ENCODE measurements around the gene POU6F2. TPM values are rescaled to one million over a fixed set of nuclear protein-coding genes. Genes with fewer than 3 reads are reported as not detected.
A peak's percentile ranks its signal among the peaks of the same experiment; 100 is the strongest.

POU6F2 gene
- total RNA-seq, 1 donor from 2014 or later = 2.9 TPM

- intact Hi-C loops (cut with DNase I) = no loop called here
- ATAC-seq (no peak), DNase-seq (ENCODE audit: low spot score) (no peak)
These were observed 74.0 kb downstream of the POU6F2 start for GRCh38 chr7:39051707-39052106.

DNA sequence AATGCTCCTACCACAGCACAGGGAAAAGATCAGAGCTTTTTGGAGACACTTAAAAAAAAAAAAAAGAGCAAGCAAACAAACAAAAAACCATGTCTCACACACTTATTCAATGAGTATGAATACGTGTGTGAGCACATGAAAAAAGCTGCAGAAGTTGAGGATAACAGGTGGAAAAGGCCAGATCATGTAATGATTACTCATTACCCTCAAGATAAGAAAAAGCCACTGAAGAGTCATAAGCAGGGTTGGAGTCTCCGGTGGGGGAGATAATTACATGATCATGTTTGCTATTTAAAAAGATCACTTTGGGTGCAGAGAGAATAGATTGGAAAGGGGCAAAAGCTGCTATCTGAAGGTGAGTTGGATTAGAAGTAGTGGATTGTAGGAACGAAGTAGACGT is 77.0 kb downstream of the POU6F2 start:
- DNase-seq (ENCODE audit: low spot score) (no peak), ATAC-seq (no peak)
- intact Hi-C loops (cut with DNase I) = no loop called here

DNA sequence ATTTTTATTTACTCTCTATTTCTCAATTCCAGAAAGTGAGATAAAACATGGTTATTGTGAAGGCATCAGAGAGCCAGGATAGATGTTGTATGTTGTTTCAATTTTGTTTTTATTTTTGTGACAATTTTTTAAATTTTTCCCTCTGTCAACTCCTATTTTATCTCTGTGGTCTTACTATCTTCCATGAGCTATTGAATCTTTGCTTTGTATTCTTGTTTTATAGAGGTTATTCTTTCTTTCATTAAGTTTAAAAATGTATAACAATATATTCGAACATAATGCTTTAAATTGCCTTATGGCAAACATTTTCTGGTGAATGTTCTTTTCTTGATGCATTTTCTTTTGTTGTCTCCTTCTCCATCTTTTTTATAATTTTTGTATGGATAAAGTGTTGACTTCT is 78.4 kb downstream of the POU6F2 start:
- DNase-seq (ENCODE audit: low spot score) (no peak), ATAC-seq (no peak)
- intact Hi-C loops (cut with DNase I) = no loop called here

DNA sequence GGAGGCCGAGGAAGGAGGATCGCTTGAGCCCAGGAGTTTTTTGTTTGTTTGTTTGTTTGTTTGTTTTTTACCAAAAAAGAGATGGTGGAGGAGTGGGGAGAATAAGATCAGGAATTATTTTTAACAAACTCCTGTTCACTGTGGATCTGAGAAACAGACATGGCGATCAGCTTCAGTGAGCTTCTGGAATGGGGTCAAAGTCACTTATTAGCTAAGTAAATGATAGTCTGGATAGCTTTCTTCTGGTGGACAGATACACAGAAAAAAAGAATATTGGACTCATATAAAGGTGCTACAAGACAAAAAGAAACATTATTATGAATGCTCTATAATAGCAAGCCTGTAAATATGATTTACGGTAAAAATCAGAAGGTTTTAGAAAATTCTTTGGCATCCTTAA is 85.1 kb downstream of the POU6F2 start:
- intact Hi-C loops (cut with DNase I) = no loop called here
- DNase-seq (ENCODE audit: low spot score) (no peak), ATAC-seq (no peak)

DNA sequence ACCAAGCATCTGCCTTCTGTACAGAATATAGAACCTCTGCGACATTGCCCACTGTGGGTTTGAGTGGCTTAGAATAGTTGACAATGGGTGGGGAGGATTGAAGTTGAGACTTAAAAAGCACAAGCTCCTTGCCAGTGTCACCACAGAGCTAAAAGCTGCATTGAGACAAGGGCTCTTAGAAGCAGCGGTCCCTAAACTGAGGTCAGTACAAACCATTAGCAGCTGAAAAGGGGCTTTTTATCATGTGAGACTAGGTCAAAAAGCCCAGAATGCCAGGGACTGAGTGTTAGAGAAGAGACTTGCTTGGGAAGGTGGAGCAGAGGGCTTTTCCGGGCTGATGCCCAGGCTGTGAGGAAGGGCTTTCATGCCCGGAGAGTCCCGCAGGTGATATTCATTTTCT is 91.3 kb downstream of the POU6F2 start:
- DNase-seq (ENCODE audit: low spot score) = no peak
- intact Hi-C loops (cut with DNase I) = no loop called here
- no peak for ATAC-seq

DNA sequence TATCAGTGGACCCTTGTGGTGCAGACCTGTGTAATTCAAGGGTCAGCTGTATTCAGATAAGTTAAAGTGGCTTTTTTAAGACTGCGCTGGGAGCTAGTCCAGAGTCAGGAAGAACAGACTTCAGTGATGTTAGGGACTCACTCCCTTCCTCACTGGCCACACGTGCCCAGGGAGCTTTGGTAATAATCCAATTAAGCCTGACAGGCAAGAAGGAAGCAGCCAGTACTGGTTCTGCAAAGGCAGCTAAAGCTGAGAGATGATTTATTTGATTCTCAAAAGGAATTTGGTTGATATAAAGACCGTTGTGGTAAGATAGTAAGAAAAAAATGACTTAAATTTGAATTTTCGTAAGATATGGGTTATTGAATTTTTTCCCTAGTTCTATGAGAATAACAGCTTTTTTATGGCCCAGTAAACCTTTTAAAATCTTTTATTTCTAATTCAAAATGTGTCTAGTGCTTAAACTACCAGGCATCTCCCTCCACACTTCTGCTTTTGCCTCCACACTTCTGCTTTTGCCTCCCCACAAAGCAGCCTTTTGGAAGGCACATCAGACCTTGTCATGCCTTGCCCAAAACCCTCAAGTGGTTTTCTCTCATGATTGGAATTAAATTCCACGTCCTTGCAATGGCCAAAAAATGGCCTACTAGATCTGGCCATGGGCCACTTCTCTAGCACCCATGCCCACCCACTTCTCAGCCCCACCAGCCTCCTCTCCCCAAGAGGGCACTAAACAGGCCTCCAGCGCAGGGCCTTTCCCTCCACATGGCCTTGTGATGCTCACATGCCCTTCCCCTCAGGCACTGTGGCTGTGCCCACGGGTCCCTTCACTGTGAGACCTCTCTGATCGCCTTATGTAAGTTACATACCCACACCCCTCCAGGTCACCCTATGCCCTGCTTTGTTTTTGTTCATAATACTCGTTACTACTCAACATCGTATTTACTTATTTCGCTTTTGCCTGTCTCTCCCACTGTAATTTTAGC is 92.5 kb downstream of the POU6F2 start:
- intact Hi-C loops (cut with DNase I) = no loop called here
- DNase-seq (ENCODE audit: low spot score) = no peak
- ATAC-seq = no peak

- intact Hi-C loops (cut with DNase I) = no loop called here
- DNase-seq (ENCODE audit: low spot score) (no peak), ATAC-seq (no peak)
These were observed 93.4 kb downstream of the POU6F2 start for GRCh38 chr7:39071116-39071515.

DNA sequence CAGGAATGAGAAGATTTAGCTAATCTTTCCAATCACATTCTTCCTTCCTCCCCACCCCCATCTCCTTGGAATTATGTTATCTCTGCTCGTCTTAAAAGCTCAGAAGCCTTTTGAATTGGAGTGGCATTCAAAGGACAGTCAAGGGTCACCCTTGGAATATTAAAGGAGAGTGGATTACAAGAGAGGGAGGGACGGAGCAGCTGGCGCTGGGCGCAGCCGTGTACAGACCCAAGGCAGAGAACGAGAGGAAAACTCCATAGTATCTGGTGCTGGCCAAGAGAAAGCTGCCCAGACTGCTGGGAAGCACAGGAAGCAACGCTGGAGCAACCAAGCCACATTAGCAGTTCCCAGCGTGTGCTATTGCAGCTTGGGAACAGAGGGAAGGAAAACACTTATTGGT is 95.7 kb downstream of the POU6F2 start:
- ATAC-seq = peak; percentile 81
- intact Hi-C loops (cut with DNase I) = no loop called here
- DNase-seq (ENCODE audit: low spot score) = no peak

DNA sequence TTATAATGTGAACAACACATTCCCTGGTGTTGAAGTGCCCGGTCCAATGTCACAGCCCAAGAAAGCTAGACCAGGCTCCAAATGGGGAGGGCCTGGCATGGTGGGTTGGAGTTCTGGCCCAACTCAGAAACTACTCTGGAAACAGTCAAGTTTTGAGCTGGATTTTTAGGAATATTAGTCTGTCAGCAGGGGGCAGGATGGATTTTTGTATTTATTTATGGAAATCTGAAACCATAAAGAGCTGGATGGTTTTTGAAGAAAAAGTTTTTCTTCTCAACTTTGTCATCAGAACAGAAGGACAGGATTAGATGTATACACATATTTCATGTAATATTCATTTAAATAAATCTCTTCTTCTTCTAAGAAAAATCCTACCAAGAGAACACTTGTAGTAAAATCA is 97.5 kb downstream of the POU6F2 start:
- intact Hi-C loops (cut with DNase I) = no loop called here
- ATAC-seq (no peak), DNase-seq (ENCODE audit: low spot score) (no peak)

GRCh38 chr7:39083781-39084180 is 106.1 kb downstream of the POU6F2 start:
- intact Hi-C loops (cut with DNase I) = no loop called here
- ATAC-seq (no peak), DNase-seq (ENCODE audit: low spot score) (no peak)

- ATAC-seq = no peak
- intact Hi-C loops (cut with DNase I) = no loop called here
These were observed 106.6 kb downstream of the POU6F2 start for GRCh38 chr7:39084349-39084748.

GRCh38 chr7:39085189-39085588 is 107.5 kb downstream of the POU6F2 start:
- DNase-seq (ENCODE audit: low spot score) (no peak), ATAC-seq (peak; percentile 12)
- intact Hi-C loops (cut with DNase I) = no loop called here

More at GRCh38 chr7:39084349-39084748, 106.6 kb downstream of the POU6F2 start:
- no peak for DNase-seq (ENCODE audit: low spot score)

- peak; percentile 73 for ATAC-seq
- intact Hi-C loops (cut with DNase I) = no loop called here
These were observed 107.9 kb downstream of the POU6F2 start for GRCh38 chr7:39085590-39086049.

GRCh38 chr7:39086638-39087360 is 109.1 kb downstream of the POU6F2 start:
- intact Hi-C loops (cut with DNase I) = no loop called here
- no peak for DNase-seq (ENCODE audit: low spot score)

More at GRCh38 chr7:39085590-39086049, 107.9 kb downstream of the POU6F2 start:
- DNase-seq (ENCODE audit: low spot score) = no peak

DNA sequence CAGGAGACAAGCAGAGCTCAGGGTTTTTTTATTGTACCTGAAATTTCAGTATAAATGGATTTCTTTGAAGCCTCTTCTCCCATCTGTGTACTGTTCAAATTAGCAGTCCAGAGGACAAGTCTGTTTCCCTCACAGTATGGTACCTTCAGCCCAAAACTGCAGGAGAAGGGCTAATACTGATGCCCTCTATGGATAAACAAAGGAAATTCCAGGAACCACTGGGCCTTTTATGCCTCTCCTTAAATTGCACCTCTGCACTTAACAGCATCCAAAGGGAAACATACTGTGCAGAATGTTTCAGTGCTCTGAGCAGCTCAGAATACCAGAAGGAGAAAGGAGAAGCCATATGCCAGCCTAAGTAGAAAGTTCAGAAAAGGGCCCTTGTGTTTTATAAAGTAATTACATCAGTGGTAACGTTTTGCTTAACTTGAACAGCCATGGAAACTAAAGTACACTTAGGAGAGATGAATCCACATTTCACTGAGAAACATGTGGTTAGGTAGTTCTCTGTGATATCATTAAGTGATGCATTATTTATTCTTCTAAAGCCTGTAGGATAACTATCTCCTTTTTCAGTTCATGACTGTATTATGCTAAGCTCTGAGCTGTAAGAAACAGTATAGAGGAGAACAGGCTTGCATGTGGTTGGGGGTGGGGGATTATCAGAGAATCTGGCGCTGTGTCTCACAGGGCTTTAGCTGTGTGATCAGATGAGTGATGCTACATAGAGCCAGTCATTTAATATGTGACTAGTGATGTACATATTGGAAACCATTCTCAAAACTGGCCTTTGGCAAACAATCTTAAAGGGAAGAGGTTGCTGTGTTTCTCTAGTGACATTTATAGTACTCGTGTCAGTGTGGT is 111.3 kb downstream of the POU6F2 start:
- ATAC-seq = no peak
- DNase-seq (ENCODE audit: low spot score) = no peak
- intact Hi-C loops (cut with DNase I) = no loop called here

More at GRCh38 chr7:39086638-39087360, 109.1 kb downstream of the POU6F2 start:
- ATAC-seq = no peak

DNA sequence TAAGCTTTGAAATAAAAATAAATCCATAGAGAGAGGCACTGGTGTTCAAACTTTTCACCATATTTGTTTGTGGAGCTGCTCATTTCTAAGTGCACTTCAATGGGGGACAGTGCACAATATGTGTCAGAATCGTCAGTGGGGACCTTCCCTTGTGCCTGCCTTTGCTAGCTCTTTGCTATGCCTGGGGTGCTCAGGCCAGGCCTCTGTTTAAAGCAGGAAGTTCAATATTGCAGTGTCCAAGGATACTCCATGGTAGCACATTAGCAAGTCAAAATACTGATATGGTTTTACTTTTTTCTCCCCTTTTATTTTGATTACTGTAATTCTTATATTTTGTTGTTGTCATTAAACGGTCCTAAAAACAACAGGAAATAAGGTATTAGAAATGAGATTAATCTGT is 113.4 kb downstream of the POU6F2 start:
- ATAC-seq (no peak), DNase-seq (ENCODE audit: low spot score) (no peak)
- intact Hi-C loops (cut with DNase I) = no loop called here

GRCh38 chr7:39091774-39092173 is 114.1 kb downstream of the POU6F2 start:
- ATAC-seq = no peak
- intact Hi-C loops (cut with DNase I) = no loop called here

GRCh38 chr7:39094731-39095130 is 117.0 kb downstream of the POU6F2 start:
- DNase-seq (ENCODE audit: low spot score) (no peak), ATAC-seq (no peak)
- intact Hi-C loops (cut with DNase I) = no loop called here

More at GRCh38 chr7:39091774-39092173, 114.1 kb downstream of the POU6F2 start:
- no peak for DNase-seq (ENCODE audit: low spot score)
